Thyroid gland (tissue), 4 donors: ENCODE data around the gene CXCL11.
"Not testable (repeated sequence)": the region's sequence is repeated elsewhere in the genome, so short reads cannot be mapped to it uniquely, and the experiment has no call there.

Experiments
- CTCF ChIP-seq, 6 experiments: fragments of 200-600 bp in 3 of 6; fragments of 450-650 bp in 3 of 6; sonication (generic) in 3 of 6; IDR thresholded peaks; one replicate each; pipeline ENCODE4 v1.5.1; 2016 to 2019; ENCODE audit warnings: antibody characterized with exemption in 6 of 6, mild to moderate bottlenecking in 2 of 6, inconsistent platforms in 1 of 6, moderate library complexity in 1 of 6
- POLR2A ChIP-seq, 2 donors: fragments of 450-650 bp; IDR thresholded peaks; one replicate each; pipeline ENCODE4 v1.6.1; 2017; ENCODE audit warnings: antibody characterized with exemption in 2 of 2, mild to moderate bottlenecking in 2 of 2, moderate library complexity in 1 of 2

DNA sequence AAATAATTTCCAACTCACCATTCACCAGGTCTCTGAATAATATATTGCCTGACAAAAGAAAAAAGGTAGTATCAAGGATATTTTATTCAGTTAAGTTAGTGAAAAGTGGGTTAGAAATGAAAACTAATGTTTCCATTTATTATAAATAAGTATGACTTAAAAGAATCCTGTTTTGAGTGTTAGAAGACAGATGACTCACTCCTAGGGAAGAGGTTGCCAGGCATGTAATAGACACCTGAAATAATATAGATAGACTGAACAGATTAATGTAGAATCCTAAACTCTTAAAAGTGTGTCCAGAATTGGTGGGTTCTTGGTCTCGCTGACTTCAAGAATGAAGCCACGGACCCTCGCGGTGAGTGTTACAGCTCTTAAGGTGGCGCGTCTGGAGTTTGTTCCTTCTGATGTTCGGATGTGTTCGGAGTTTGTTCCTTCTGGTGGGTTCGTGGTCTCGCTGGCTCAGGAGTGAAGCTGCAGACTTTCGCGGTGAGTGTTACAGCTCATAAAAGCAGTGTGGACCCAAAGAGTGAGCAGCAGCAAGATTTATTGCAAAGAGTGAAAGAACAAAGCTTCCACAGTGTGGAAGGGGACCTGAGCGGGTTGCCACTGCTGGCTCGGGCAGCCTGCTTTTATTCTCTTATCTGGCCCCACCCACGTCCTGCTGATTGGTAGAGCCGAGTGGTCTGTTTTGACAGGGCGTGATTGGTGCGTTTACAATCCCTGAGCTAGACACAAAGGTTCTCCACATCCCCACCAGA, 6.5 kb upstream of the CXCL11 start:
- not testable (repeated sequence) for TF ChIP-seq CTCF, POLR2A (IDR thresholded peaks at IDR 0.05)
